Measurements from ENCODE around the gene HAND1.

Gene HAND1

DNA sequence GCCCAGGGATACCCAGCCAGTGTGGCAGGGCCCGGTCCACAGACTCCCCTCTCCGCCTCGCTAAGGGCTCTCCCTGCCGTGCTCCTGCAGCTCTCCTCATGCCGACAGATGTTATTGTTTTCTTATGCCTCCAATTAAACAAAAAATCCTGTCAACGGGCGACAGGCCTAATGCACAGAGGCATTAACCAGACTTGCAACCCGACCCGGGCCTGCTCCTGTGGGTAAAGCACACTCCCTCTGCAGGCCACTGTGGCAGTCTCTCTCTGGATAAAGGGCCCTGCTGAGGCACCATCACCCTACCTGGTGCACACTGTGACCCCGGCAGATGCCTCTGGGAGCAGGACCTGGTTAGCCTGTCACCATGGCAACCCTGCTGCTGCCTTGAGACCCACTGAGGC lies 27.5 kb upstream of the HAND1 start:
- no peak overlapping the region for H3K4me3 ChIP-seq (replicated peaks; ENCODE audit: low read depth, low read length)

GRCh38 chr5:154503698-154504039 lies 25.6 kb upstream of the HAND1 start:
- H3K4me3 ChIP-seq (replicated peaks; ENCODE audit: low read depth, low read length): no peak overlapping the region
- no peak for DNase-seq (ENCODE audit: extremely low read depth, insufficient read length)
- no peak for TF ChIP-seq CTCF (IDR thresholded peaks at IDR 0.05; ENCODE audit: insufficient read depth, low read length, poor library complexity, severe bottlenecking)
- no peaks in the 10 kb centered on the region for H3K27me3 ChIP-seq (replicated peaks; ENCODE audit: control insufficient read depth, insufficient read depth, low read length)
- no peaks in the 10 kb centered on the region for H3K36me3 ChIP-seq (ENCODE audit: control insufficient read depth, insufficient read depth, low read length)

More for the DNA sequence above, 27.5 kb upstream of the HAND1 start:
- no peak for TF ChIP-seq CTCF (IDR thresholded peaks at IDR 0.05; ENCODE audit: insufficient read depth, low read length, poor library complexity, severe bottlenecking)
- no peak for DNase-seq (ENCODE audit: extremely low read depth, insufficient read length)
- Histone ChIP-seq H3K27me3 (replicated peaks; ENCODE audit: control insufficient read depth, insufficient read depth, low read length) (no peaks in the 10 kb centered on the region), H3K36me3 (ENCODE audit: control insufficient read depth, insufficient read depth, low read length) (no peaks in the 10 kb centered on the region)

GRCh38 chr5:154502180-154502579 lies 24.2 kb upstream of the HAND1 start:
- Histone ChIP-seq H3K36me3 (ENCODE audit: control insufficient read depth, insufficient read depth, low read length) (no peaks in the 10 kb centered on the region), H3K27me3 (replicated peaks; ENCODE audit: control insufficient read depth, insufficient read depth, low read length) (no peaks in the 10 kb centered on the region), H3K4me3 (replicated peaks; ENCODE audit: low read depth, low read length) (no peak overlapping the region)
- no peak for TF ChIP-seq CTCF (IDR thresholded peaks at IDR 0.05; ENCODE audit: insufficient read depth, low read length, poor library complexity, severe bottlenecking)
- DNase-seq (ENCODE audit: extremely low read depth, insufficient read length): no peak

GRCh38 chr5:154501566-154501965 lies 23.5 kb upstream of the HAND1 start:
- no peak for TF ChIP-seq CTCF (IDR thresholded peaks at IDR 0.05; ENCODE audit: insufficient read depth, low read length, poor library complexity, severe bottlenecking)
- DNase-seq (ENCODE audit: extremely low read depth, insufficient read length): no peak
- Histone ChIP-seq H3K27me3 (replicated peaks; ENCODE audit: control insufficient read depth, insufficient read depth, low read length) (no peaks in the 10 kb centered on the region), H3K36me3 (ENCODE audit: control insufficient read depth, insufficient read depth, low read length) (no peaks in the 10 kb centered on the region), H3K4me3 (replicated peaks; ENCODE audit: low read depth, low read length) (no peak overlapping the region)

DNA sequence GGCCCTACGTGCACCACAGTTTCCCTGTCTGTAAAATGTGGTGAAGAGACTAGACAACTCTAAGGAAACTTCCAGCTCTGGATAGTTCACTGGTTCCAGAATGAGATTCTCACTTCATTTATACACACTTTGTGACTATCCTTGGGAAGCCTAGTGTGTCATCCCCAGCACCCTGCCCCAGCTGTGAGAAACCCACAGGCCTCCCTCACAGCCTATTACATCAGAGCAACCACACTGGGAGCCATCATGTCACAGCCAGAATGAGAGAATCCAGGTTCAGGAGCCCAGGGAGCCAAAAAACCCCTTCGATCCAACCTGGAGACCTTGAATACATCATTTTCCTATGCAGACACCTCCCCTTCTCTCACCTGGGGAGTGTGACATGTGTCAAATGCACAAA lies 21.0 kb upstream of the HAND1 start:
- H3K4me3 ChIP-seq (replicated peaks; ENCODE audit: low read depth, low read length): no peak overlapping the region
- H3K27me3 ChIP-seq (replicated peaks; ENCODE audit: control insufficient read depth, insufficient read depth, low read length): no peaks in the 10 kb centered on the region
- DNase-seq (ENCODE audit: extremely low read depth, insufficient read length): no peak
- H3K36me3 ChIP-seq (ENCODE audit: control insufficient read depth, insufficient read depth, low read length): no peaks in the 10 kb centered on the region
- no peak for TF ChIP-seq CTCF (IDR thresholded peaks at IDR 0.05; ENCODE audit: insufficient read depth, low read length, poor library complexity, severe bottlenecking)

DNA sequence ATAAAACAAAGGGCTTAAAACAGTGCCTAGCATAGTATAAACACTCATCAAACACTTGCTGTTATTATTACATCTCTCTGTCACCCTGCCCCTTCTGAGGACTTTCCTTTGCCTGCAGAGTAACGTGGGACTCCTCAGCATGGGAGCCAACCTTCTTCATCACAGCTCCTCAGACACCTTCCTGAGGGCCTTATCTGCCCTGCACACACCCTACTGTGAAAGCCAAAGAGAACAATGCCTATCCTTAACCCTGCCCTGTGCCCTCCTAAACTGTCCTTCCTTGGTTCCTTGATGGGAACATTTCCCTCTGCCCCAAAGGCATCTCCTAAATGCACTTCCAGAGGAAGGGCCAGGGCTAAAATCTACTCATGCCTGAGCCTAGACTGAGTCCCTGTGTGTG lies 20.6 kb upstream of the HAND1 start:
- H3K27me3 ChIP-seq (replicated peaks; ENCODE audit: control insufficient read depth, insufficient read depth, low read length): no peaks in the 10 kb centered on the region
- no peak for TF ChIP-seq CTCF (IDR thresholded peaks at IDR 0.05; ENCODE audit: insufficient read depth, low read length, poor library complexity, severe bottlenecking)
- H3K36me3 ChIP-seq (ENCODE audit: control insufficient read depth, insufficient read depth, low read length): no peaks in the 10 kb centered on the region

More for the DNA sequence above, 20.6 kb upstream of the HAND1 start:
- no peak for DNase-seq (ENCODE audit: extremely low read depth, insufficient read length)
- H3K4me3 ChIP-seq (replicated peaks; ENCODE audit: low read depth, low read length): no peak overlapping the region
